GM23338 (cell line): ENCODE data around the gene SUGCT. TPM values are rescaled to one million over a fixed set of nuclear protein-coding genes. Genes with fewer than 3 reads are reported as not detected.

Source experiments
- ATAC-seq: fragments of 200-7000 bp; cut with Tn5 transposase; 3 replicates; pipeline ENCODE4 v1.9.1; 2020
- DNase-seq: peaks from one replicate; pipeline ENCODE4 v3.0.0-alpha.2; 2015; ENCODE audit warnings: low spot score
- H2AFZ ChIP-seq: fragments of 200-600 bp; sonication (generic); 2 replicates; pipeline ENCODE4 v1.8.0; 2016; ENCODE audit warnings: antibody characterized with exemption, mild to moderate bottlenecking, moderate library complexity
- H3F3A ChIP-seq: fragments of 200-600 bp; sonication (generic); replicated peaks from 2 replicates; pipeline ENCODE4 v1.8.0; 2017; ENCODE audit warnings: antibody characterized with exemption, mixed run types, low read depth
- H3K27ac ChIP-seq: fragments of 200-600 bp; sonication (generic); 2 replicates; pipeline ENCODE4 v1.6.1; 2016; ENCODE audit warnings: low read depth
- H3K27me3 ChIP-seq: fragments of 200-600 bp; sonication (generic); 2 replicates; pipeline ENCODE4 v1.8.0; 2016; ENCODE audit warnings: mild to moderate bottlenecking, mixed run types, moderate library complexity; ENCODE audit not compliant: insufficient read depth
- H3K36me3 ChIP-seq: fragments of 200-600 bp; sonication (generic); 2 replicates; pipeline ENCODE4 v1.8.0; 2016; ENCODE audit warnings: mild to moderate bottlenecking; ENCODE audit not compliant: insufficient read depth
- H3K4me1 ChIP-seq: fragments of 200-600 bp; sonication (generic); 2 replicates; pipeline ENCODE4 v1.8.0; 2016; ENCODE audit warnings: mild to moderate bottlenecking, moderate library complexity; ENCODE audit not compliant: insufficient read depth
- H3K4me2 ChIP-seq: fragments of 200-600 bp; sonication (generic); 2 replicates; pipeline ENCODE4 v1.7.1; 2017; ENCODE audit warnings: mixed run types
- H3K4me3 ChIP-seq: fragments of 200-600 bp; sonication (generic); 2 replicates; pipeline ENCODE4 v1.6.1; 2016; ENCODE audit warnings: mixed run types
- H3K79me2 ChIP-seq: fragments of 200-600 bp; sonication (generic); replicated peaks from 2 replicates; pipeline ENCODE4 v1.8.0; 2017; ENCODE audit warnings: mild to moderate bottlenecking; ENCODE audit not compliant: insufficient read depth
- H3K9me2 ChIP-seq: fragments of 200-600 bp; sonication (generic); 2 replicates; pipeline ENCODE4 v1.8.0; 2017; ENCODE audit not compliant: insufficient read depth
- H4K20me1 ChIP-seq: fragments of 200-600 bp; sonication (generic); replicated peaks from 2 replicates; pipeline ENCODE4 v1.8.0; 2017; ENCODE audit warnings: mild to moderate bottlenecking; ENCODE audit not compliant: insufficient read depth
- H3K27ac Mint-ChIP-seq: 2 replicates; pipeline ENCODE4 v1.8.0; 2020; ENCODE audit warnings: inconsistent platforms, mild to moderate bottlenecking, moderate library complexity, mixed read lengths
- H3K27me3 Mint-ChIP-seq: 3 replicates; pipeline ENCODE4 v1.8.0; 2022; ENCODE audit warnings: low read depth, mild to moderate bottlenecking, moderate library complexity, mixed read lengths, inconsistent platforms; ENCODE audit not compliant: insufficient read depth, poor library complexity
- H3K36me3 Mint-ChIP-seq: 3 replicates; pipeline ENCODE4 v1.8.0; 2021; ENCODE audit warnings: low read depth, mild to moderate bottlenecking, inconsistent platforms, moderate library complexity, mixed read lengths
- H3K4me1 Mint-ChIP-seq: 3 replicates; pipeline ENCODE4 v1.8.0; 2020; ENCODE audit warnings: mild to moderate bottlenecking, inconsistent platforms, mixed read lengths
- H3K4me3 Mint-ChIP-seq: 3 replicates; pipeline ENCODE4 v1.8.0; 2021; ENCODE audit warnings: moderate library complexity, mild to moderate bottlenecking, inconsistent platforms, mixed read lengths
- H3K9me3 Mint-ChIP-seq: 3 replicates; pipeline ENCODE4 v1.8.0; 2020; ENCODE audit warnings: moderate library complexity, mild to moderate bottlenecking, inconsistent platforms, mixed read lengths
- CREB1 ChIP-seq: fragments of 250-450 bp; sonication (Bioruptor Pico); IDR thresholded peaks from 2 replicates; pipeline ENCODE4 v1.5.0; 2020; ENCODE audit warnings: low read depth, mild to moderate bottlenecking, moderate library complexity
- CTCF ChIP-seq, 2 experiments: fragments of 200-600 bp in 1 of 2; sonication (generic) in 1 of 2; conservative IDR thresholded peaks; 2 replicates each; pipeline versions ENCODE4 v1.5.1 to v1.6.1; 2016 to 2017; ENCODE audit warnings: antibody characterized with exemption in 2 of 2, low read depth in 2 of 2, mild to moderate bottlenecking in 2 of 2, moderate library complexity in 1 of 2
- ETS1 ChIP-seq: IDR thresholded peaks from 2 replicates; pipeline ENCODE4 v1.6.1; 2016; ENCODE audit warnings: antibody characterized with exemption
- EZH2 ChIP-seq: fragments of 200-600 bp; sonication (generic); IDR thresholded peaks from one replicate; pipeline ENCODE4 v1.8.0; 2017; ENCODE audit warnings: antibody characterized with exemption, mild to moderate bottlenecking, low read depth; ENCODE audit not compliant: unreplicated experiment
- POLR2AphosphoS5 ChIP-seq: IDR thresholded peaks from 2 replicates; pipeline ENCODE4 v1.6.1; 2016; ENCODE audit warnings: antibody characterized with exemption, low read depth
- STAT1 ChIP-seq: IDR thresholded peaks from one replicate; pipeline ENCODE4 v1.6.1; 2016; ENCODE audit warnings: antibody characterized with exemption; ENCODE audit not compliant: unreplicated experiment
- ZNF114 ChIP-seq: fragments of 250-450 bp; sonication (Bioruptor Pico); IDR thresholded peaks from 2 replicates; pipeline ENCODE4 v1.5.0; 2020; ENCODE audit warnings: mild to moderate bottlenecking, moderate library complexity
- ZNF462 ChIP-seq: fragments of 250-450 bp; sonication (Bioruptor Pico); IDR thresholded peaks from 2 replicates; pipeline ENCODE4 v1.5.0; 2020; ENCODE audit warnings: mild to moderate bottlenecking, moderate library complexity
- polyA plus RNA-seq: library from polyadenylated mRNA; unstranded; fragments of >200 nt; fragmentation: Nextera tagmentation; extraction: Ambion mirVana; gene quantifications from 2 replicates; pipeline ENCODE4 v1.2.1, GENCODE V29; 2016
- total RNA-seq: library from RNA; depleted of rRNA; stranded (reverse); fragments of >200 nt; shearing (Covaris generic); gene quantifications from 2 replicates; pipeline ENCODE4 v1.2.3, GENCODE V29; 2014

The SUGCT gene
- total and polyA plus RNA-seq, 2 experiments from 2014 or later: 4.2 to 5.6 TPM

DNA sequence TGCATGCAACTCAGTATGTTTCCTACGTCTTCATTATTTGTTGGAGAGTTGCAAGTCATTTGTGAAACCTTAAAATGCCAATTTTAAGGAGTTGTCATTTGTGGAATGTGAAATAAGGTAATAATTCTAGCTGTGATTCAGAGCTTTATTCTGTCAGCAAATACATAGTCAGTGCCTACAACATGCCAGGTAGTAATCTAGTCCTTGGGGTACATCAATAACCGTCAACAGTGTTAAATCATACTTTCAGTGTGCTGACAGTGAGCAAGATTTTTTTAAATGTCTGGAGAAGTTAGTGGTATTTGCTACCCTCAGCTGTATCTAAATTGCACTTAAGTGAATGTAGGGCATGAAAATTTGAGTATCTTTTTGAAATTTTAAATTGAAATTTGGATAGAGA lies 37.1 kb upstream of the SUGCT start:
- peaks cover 29% of the 10 kb centered on the region for H3K4me1 Mint-ChIP-seq
- DNase-seq (no peak), ATAC-seq (no peak)
- TF ChIP-seq ZNF462 (CRISPR knock-in tag): no peak
- TF ChIP-seq ZNF114 (CRISPR knock-in tag): no peak
- TF ChIP-seq CREB1 (CRISPR knock-in tag): no peak
- no peak for TF ChIP-seq POLR2AphosphoS5
- no peak for TF ChIP-seq ETS1
- TF ChIP-seq STAT1: no peak
- no peak for TF ChIP-seq EZH2
- TF ChIP-seq CTCF (conservative IDR thresholded peaks at IDR 0.05; ENCODE audit: low read depth in 2 of 2): no peak
- Histone ChIP-seq H3K4me3 (no peak overlapping the region), H3K27me3 (no peaks in the 10 kb centered on the region), H3F3A (no peaks in the 10 kb centered on the region), H3K27ac (no peak overlapping the region), H3K9me2 (no peaks in the 10 kb centered on the region), H3K4me1 (peaks cover 27% of the 10 kb centered on the region), H3K79me2 (no peaks in the 10 kb centered on the region), H3K4me2 (no peak overlapping the region), H3K36me3 (no peaks in the 10 kb centered on the region; the same call in 1 of the 2 replicates), H2AFZ (no peak overlapping the region), H4K20me1 (no peaks in the 10 kb centered on the region)
- peaks cover 18% of the 10 kb centered on the region for H3K36me3 Mint-ChIP-seq
- no peaks in the 10 kb centered on the region for H3K9me3 Mint-ChIP-seq
- H3K27ac Mint-ChIP-seq: peak overlapping the region; percentile 84
- H3K27me3 Mint-ChIP-seq: no peaks in the 10 kb centered on the region
- H3K4me3 Mint-ChIP-seq: peak overlapping the region; percentile 6; the same call in 2 of the 3 replicates
